Activated naive CD4-positive, alpha-beta T cell treated with anti-CD3 and anti-CD28 coated beads, Interleukin-2, amount 50 U/mL, for 16 hours (primary cell): Measurements from ENCODE around the gene C2orf92.
"Not testable (repeated sequence)": the region's sequence is repeated elsewhere in the genome, so short reads cannot be mapped to it uniquely, and the experiment has no call there.

Experiments
- DNase-seq: peaks from one replicate; pipeline ENCODE4 v3.0.0-alpha.2; 2020

C2orf92 gene

GRCh38 chr2:97660044-97660774 is 9.3 kb upstream of the C2orf92 start:
- no peak for DNase-seq

- no peak for DNase-seq
Observed at GRCh38 chr2:97660775-97661389, 8.6 kb upstream of the C2orf92 start.

- no peak for DNase-seq
Observed at GRCh38 chr2:97661927-97662326, 7.6 kb upstream of the C2orf92 start.

GRCh38 chr2:97662386-97662894 is 7.1 kb upstream of the C2orf92 start:
- DNase-seq, result no peak

GRCh38 chr2:97662895-97663625 is 6.5 kb upstream of the C2orf92 start:
- DNase-seq, result peak; percentile 85

- no peak for DNase-seq
Observed at GRCh38 chr2:97663626-97663961, 5.9 kb upstream of the C2orf92 start.

GRCh38 chr2:97663962-97664635 is 5.4 kb upstream of the C2orf92 start, which contains the start of gene ACTR1B:
ACTR1B (minus strand) TSS chr2:97664044; CDS start chr2:97663890, 154 bp downstream.
- peak; percentile 98 for DNase-seq

- no peak for DNase-seq
Observed at GRCh38 chr2:97664636-97664970, 4.9 kb upstream of the C2orf92 start.

GRCh38 chr2:97670471-97670870 is 958 bp downstream of the C2orf92 start:
- DNase-seq, result no peak

- DNase-seq, result no peak
Observed at GRCh38 chr2:97671526-97671925, 2.0 kb downstream of the C2orf92 start.

GRCh38 chr2:97672606-97673140 is 3.2 kb downstream of the C2orf92 start:
- DNase-seq, result not testable (repeated sequence)

GRCh38 chr2:97673182-97673914 is 3.8 kb downstream of the C2orf92 start:
- DNase-seq, result no peak

GRCh38 chr2:97673915-97674283 is 4.4 kb downstream of the C2orf92 start:
- no peak for DNase-seq

- no peak for DNase-seq
Observed at GRCh38 chr2:97675430-97676113, 6.1 kb downstream of the C2orf92 start.

GRCh38 chr2:97676620-97677019 is 7.1 kb downstream of the C2orf92 start:
- DNase-seq, result no peak

- no peak for DNase-seq
Observed at GRCh38 chr2:97677480-97677879, 8.0 kb downstream of the C2orf92 start.

- no peak for DNase-seq
Observed at GRCh38 chr2:97678298-97678697, 8.8 kb downstream of the C2orf92 start.

- not testable (repeated sequence) for DNase-seq
Observed at GRCh38 chr2:97687235-97687634, 17.7 kb downstream of the C2orf92 start.

- no peak for DNase-seq
Observed at GRCh38 chr2:97688062-97688827, 18.7 kb downstream of the C2orf92 start.

- DNase-seq, result no peak
Observed at GRCh38 chr2:97691166-97691565, 21.7 kb downstream of the C2orf92 start.

- no peak for DNase-seq
Observed at GRCh38 chr2:97693476-97693875, 24.0 kb downstream of the C2orf92 start.
